ENCODE results near the gene OCA2.

- TF ChIP-seq CTCF (IDR thresholded peaks at IDR 0.05): no peak
- TF ChIP-seq POLR2A (IDR thresholded peaks at IDR 0.05): no peak
These were observed 384.4 kb downstream of the OCA2 start for GRCh38 chr15:27714675-27715074.
